Lung (tissue), 12 donors: Measurements from ENCODE around the gene CTRB1. TPM values are rescaled to one million over a fixed set of nuclear protein-coding genes. Genes with fewer than 3 reads are reported as not detected.

ENCODE experiments used
- ATAC-seq: fragments of 200-7000 bp; cut with Tn5 transposase; one replicate; pipeline ENCODE4 v1.9.1; 2020; ENCODE audit warnings: moderate number of reproducible peaks; ENCODE audit not compliant: insufficient read depth, low FRiP score
- DNase-seq, 3 donors: peaks; one replicate each; pipeline ENCODE4 v3.0.0-alpha.2; 2013 to 2017
- H3K27ac ChIP-seq, 2 donors: one replicate each; pipeline ENCODE4 v1.5.1; 2013; ENCODE audit warnings: mild to moderate bottlenecking in 2 of 2, moderate library complexity in 2 of 2, control low read depth in 1 of 2, inconsistent platforms in 1 of 2, low read depth in 1 of 2, low read length in 1 of 2
- H3K27me3 ChIP-seq, 3 donors: one replicate each; pipeline ENCODE4 v1.5.1; 2013; ENCODE audit warnings: low read length in 2 of 3; ENCODE audit not compliant: control insufficient read depth in 3 of 3, insufficient read depth in 3 of 3
- H3K36me3 ChIP-seq, 4 donors: one replicate each; pipeline ENCODE4 v1.5.1; 2013; ENCODE audit warnings: low read length in 4 of 4, mild to moderate bottlenecking in 1 of 4, moderate library complexity in 1 of 4; ENCODE audit not compliant: control insufficient read depth in 4 of 4, insufficient read depth in 4 of 4
- H3K4me1 ChIP-seq, 5 donors: one replicate each; pipeline ENCODE4 v1.5.1; 2013; ENCODE audit warnings: low read length in 5 of 5, mild to moderate bottlenecking in 2 of 5, moderate library complexity in 1 of 5; ENCODE audit not compliant: control insufficient read depth in 5 of 5, insufficient read depth in 5 of 5
- H3K4me3 ChIP-seq: one replicate; pipeline ENCODE4 v1.5.1; 2013; ENCODE audit warnings: mild to moderate bottlenecking, control low read depth, moderate library complexity
- H3K9ac ChIP-seq, 2 donors: one replicate each; pipeline ENCODE4 v1.5.1; 2013; ENCODE audit warnings: low read length in 2 of 2, control low read depth in 1 of 2; ENCODE audit not compliant: insufficient read depth in 1 of 2
- H3K9me3 ChIP-seq, 4 donors: one replicate each; pipeline ENCODE4 v1.5.1; 2013; ENCODE audit warnings: low read length in 3 of 4, mild to moderate bottlenecking in 1 of 4, moderate library complexity in 1 of 4; ENCODE audit not compliant: control insufficient read depth in 4 of 4, insufficient read depth in 3 of 4
- WGBS, 2 donors: extraction: QIAGEN DNeasy Blood & Tissue Kit; methylation state at CpG; one replicate each; pipeline ENCODE4 v1.1.7; 2013; 5-methylcytosine and 5-hydroxymethylcytosine counted together
- polyA plus RNA-seq, 2 donors: library from polyadenylated mRNA; stranded (reverse); fragments of 200-250 nt; gene quantifications; one replicate each; pipeline ENCODE4 v1.2.1, GENCODE V29; 2013
- total RNA-seq, 2 donors: library from RNA; depleted of rRNA in 1 of 2; stranded (reverse); fragments of >200 nt in 1 of 2; gene quantifications; one replicate each; pipeline ENCODE4 v1.2.1, GENCODE V29; 2014 to 2021
- TF ChIP-seq, protein P1 (sequence below): IDR thresholded peaks from 2 replicates; pipeline ENCODE4 v1.5.1; 2012; ENCODE audit warnings: mild to moderate bottlenecking; ENCODE audit errors: control extremely low read depth, extremely low read depth
- donor health status: control.
- donor health status: control.
- donor health status: Bipolar disorder and iron deficiency.
- donor health status: healthy.
- donor health status: DM: yes; HTN: yes; CAD: no.

The CTRB1 gene
- total and polyA plus RNA-seq, 4 donors, result 0.33 to 6.5 (median 0.97) TPM; not detected in 1

DNA sequence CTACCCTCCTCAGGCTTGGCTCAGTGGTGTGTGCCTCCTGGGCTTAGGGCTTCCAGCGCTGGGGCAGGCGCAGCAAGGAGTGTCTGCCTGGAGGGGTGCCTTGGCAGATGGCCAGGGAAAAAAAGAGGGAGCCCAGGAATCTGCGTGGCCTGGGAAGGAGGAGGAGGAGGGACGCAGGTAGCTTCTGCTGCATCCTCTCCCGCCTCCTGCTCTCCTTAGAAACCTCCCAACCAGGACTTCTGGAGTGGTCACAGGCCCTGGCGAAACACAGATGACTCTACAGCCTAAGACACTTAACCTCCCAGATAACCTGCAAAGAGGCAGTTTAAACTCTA is 40.0 kb downstream of the CTRB1 start:
- TF ChIP-seq, protein P1, sequence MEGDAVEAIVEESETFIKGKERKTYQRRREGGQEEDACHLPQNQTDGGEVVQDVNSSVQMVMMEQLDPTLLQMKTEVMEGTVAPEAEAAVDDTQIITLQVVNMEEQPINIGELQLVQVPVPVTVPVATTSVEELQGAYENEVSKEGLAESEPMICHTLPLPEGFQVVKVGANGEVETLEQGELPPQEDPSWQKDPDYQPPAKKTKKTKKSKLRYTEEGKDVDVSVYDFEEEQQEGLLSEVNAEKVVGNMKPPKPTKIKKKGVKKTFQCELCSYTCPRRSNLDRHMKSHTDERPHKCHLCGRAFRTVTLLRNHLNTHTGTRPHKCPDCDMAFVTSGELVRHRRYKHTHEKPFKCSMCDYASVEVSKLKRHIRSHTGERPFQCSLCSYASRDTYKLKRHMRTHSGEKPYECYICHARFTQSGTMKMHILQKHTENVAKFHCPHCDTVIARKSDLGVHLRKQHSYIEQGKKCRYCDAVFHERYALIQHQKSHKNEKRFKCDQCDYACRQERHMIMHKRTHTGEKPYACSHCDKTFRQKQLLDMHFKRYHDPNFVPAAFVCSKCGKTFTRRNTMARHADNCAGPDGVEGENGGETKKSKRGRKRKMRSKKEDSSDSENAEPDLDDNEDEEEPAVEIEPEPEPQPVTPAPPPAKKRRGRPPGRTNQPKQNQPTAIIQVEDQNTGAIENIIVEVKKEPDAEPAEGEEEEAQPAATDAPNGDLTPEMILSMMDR, result no peak
- H3K9ac ChIP-seq, result no peak overlapping the region
- H3K4me1 ChIP-seq, result peaks cover 31 to 78% (median 63%) of the 10 kb centered on the region in 5 donors
- DNase-seq (no peak), ATAC-seq (no peak)
- H3K9me3 ChIP-seq, result no peaks in the 10 kb centered on the region
- H3K36me3 ChIP-seq, result peaks cover 0 to 3% (median under 1%) of the 10 kb centered on the region in 4 donors
- no peak overlapping the region for H3K4me3 ChIP-seq
- no peak overlapping the region for H3K27ac ChIP-seq
- H3K27me3 ChIP-seq, result no peaks in the 10 kb centered on the region
- WGBS, 2 donors, result 63 to 65% methylated on average over 6 of the region's 6 CpGs

DNA sequence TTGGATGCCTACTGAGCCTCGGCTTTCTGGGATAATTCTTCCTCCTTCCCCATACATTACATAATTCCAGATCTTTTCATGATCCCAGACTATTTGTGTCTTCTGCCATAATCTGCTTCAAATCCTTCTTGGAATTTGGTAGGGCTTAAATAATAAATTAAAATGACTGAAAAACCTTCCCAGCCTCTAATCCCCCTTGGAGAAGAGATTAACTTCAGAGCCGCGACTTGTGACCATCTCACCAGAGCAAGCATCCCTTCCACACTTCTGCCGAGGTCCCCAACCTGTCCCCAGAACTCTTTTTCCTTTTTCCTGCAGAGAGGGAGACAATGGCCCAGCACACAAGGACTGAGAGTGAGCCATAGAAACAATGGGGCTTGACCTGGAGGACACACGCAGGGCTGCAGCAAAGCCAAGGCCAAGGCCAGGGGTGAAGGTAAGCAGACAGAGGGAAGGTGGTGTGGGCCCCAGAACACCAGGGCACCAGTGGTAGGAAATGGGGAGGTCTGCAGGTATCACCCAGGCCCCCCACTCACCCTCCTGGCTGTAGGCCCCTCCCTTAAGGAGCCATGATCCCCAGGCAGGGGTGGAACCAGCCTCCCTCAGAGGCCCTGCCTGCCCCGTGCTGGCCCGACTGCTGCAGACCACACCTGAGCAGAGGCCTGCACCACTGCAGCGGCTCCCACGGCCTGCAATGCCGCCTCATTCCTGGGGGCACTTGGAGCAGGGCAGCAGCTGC is 42.2 kb downstream of the CTRB1 start:
- 80 to 83% methylated on average over 10 of the region's 10 CpGs for WGBS, 2 donors
- Histone ChIP-seq H3K27ac (peak overlapping the region in 1 of 2 donors; percentile 43), H3K27me3 (no peaks in the 10 kb centered on the region), H3K4me3 (no peak overlapping the region), H3K4me1 (peaks cover 28 to 74% (median 53%) of the 10 kb centered on the region in 5 donors), H3K9me3 (no peaks in the 10 kb centered on the region), H3K36me3 (peaks cover 0 to 3% (median 1%) of the 10 kb centered on the region in 4 donors), H3K9ac (no peak overlapping the region)
- ATAC-seq (no peak), DNase-seq (no peak)
- TF ChIP-seq, protein P1, result no peak

DNA sequence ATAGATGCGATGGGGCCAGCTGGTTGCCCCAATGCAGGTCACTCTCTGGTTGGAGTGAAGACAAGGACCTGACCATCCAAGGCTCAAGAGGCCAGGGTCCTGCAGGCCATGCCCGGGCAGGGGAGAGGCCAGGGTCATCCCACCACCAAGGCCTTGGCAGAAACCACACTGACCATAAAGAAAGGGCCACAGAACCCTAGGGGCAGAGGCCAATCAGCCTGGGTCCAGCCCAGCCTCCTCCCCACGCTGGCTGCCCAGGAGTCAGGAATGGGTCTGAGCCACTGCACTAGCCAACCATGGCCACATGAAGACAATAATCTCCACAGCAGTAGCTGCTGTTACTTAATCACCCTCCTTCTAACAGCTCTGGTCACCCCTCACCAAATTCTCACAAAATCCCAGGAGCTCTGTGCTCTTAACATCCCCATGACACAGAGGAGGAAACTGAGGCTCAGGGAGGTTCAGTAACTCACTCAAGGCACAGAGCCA is 42.8 kb downstream of the CTRB1 start:
- peaks cover 28 to 74% (median 52%) of the 10 kb centered on the region in 5 donors for H3K4me1 ChIP-seq
- TF ChIP-seq, protein P1, result no peak
- ATAC-seq (no peak), DNase-seq (no peak)
- H3K36me3 ChIP-seq, result peaks cover 0 to 3% (median 1%) of the 10 kb centered on the region in 4 donors
- WGBS, 2 donors, result 92 to 100% methylated on average over 3 of the region's 3 CpGs
- no peaks in the 10 kb centered on the region for H3K27me3 ChIP-seq
- H3K27ac ChIP-seq, result peak overlapping the region in 1 of 2 donors; percentile 43
- H3K4me3 ChIP-seq, result no peak overlapping the region
- H3K9me3 ChIP-seq, result no peaks in the 10 kb centered on the region
- no peak overlapping the region for H3K9ac ChIP-seq
